Sigmoid colon (tissue), 3 donors: ENCODE results near the gene PRL.

ENCODE experiments used
- POLR2A ChIP-seq, 2 donors: fragments of 450-650 bp; IDR thresholded peaks; one replicate each; pipeline ENCODE4 v1.6.1; 2016; ENCODE audit warnings: antibody characterized with exemption in 2 of 2, mild to moderate bottlenecking in 2 of 2, moderate library complexity in 2 of 2
- TF ChIP-seq, protein P1 (sequence below), 4 experiments: fragments of 450-650 bp in 3 of 4; fragments of 200-600 bp in 1 of 4; IDR thresholded peaks; one replicate each; pipeline ENCODE4 v1.5.1; 2016 to 2019; ENCODE audit warnings: antibody characterized with exemption in 4 of 4, mild to moderate bottlenecking in 3 of 4, moderate library complexity in 2 of 4

DNA sequence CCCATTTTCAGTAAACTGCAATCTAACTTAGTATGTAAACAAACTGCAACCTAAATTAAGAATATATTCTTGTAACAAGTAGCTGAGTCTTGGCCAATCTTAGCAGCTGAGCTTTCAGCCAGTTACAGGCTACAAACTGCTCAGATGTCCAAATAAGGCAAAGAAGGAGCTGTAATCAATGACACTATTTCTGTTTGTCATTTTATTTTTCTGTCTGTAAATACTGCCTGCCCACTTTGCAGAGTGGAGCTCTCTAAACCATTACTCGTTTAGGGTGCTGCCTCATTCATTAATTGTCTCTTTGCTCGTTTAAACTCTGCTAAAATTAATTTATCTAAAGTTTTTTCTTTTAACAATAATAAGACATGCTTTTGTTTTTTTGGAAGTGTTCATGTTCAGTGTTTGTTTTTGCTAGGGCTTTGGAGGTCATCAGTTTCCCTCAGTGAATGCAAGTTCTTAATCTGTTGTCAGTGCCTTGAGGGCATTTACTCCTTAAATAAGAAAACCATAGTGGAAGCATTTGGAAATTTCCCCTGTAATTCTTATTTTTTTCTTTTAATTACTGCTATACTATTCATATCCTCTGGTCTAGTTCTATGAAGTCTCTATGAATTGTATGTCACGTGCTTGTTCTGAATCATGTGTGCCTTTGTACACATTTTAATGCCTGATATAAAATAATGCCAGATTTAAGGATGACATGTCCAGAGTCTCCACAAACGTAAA is 3.6 kb upstream of the PRL start:
- no peak for TF ChIP-seq POLR2A (IDR thresholded peaks at IDR 0.05)
- TF ChIP-seq, protein P1, sequence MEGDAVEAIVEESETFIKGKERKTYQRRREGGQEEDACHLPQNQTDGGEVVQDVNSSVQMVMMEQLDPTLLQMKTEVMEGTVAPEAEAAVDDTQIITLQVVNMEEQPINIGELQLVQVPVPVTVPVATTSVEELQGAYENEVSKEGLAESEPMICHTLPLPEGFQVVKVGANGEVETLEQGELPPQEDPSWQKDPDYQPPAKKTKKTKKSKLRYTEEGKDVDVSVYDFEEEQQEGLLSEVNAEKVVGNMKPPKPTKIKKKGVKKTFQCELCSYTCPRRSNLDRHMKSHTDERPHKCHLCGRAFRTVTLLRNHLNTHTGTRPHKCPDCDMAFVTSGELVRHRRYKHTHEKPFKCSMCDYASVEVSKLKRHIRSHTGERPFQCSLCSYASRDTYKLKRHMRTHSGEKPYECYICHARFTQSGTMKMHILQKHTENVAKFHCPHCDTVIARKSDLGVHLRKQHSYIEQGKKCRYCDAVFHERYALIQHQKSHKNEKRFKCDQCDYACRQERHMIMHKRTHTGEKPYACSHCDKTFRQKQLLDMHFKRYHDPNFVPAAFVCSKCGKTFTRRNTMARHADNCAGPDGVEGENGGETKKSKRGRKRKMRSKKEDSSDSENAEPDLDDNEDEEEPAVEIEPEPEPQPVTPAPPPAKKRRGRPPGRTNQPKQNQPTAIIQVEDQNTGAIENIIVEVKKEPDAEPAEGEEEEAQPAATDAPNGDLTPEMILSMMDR (IDR thresholded peaks at IDR 0.05): no peak
